HK-2 (cell line): ENCODE measurements around the gene MAP2K4.
"Not testable (repeated sequence)": the region's sequence is repeated elsewhere in the genome, so short reads cannot be mapped to it uniquely, and the experiment has no call there.

Source experiments
- DNase-seq: peaks from one replicate; pipeline ENCODE4 v3.0.0-alpha.2; 2018; ENCODE audit not compliant: unreplicated experiment

MAP2K4 gene

GRCh38 chr17:12162187-12162586, 141.5 kb downstream of the MAP2K4 start:
- not testable (repeated sequence) for DNase-seq

GRCh38 chr17:12164085-12164484, 143.4 kb downstream of the MAP2K4 start:
- DNase-seq, result no peak

- no peak for DNase-seq
Measured at GRCh38 chr17:12178644-12179330, 158.1 kb downstream of the MAP2K4 start.

- DNase-seq, result no peak
Measured at GRCh38 chr17:12180644-12181261, 160.1 kb downstream of the MAP2K4 start.

GRCh38 chr17:12187658-12188057, 167.0 kb downstream of the MAP2K4 start:
- DNase-seq, result no peak

- DNase-seq, result no peak
Measured at GRCh38 chr17:12193144-12193735, 172.6 kb downstream of the MAP2K4 start.
